GM12801 (cell line): ENCODE results near the gene EOLA1.
"Not testable (repeated sequence)": the region's sequence is repeated elsewhere in the genome, so short reads cannot be mapped to it uniquely, and the experiment has no call there.

Source experiments
- TF ChIP-seq, protein P1 (sequence below): IDR thresholded peaks from one replicate; pipeline ENCODE4 v1.5.1; 2011; ENCODE audit warnings: control low read depth; ENCODE audit not compliant: insufficient read length; ENCODE audit errors: extremely low read depth

EOLA1 gene

DNA sequence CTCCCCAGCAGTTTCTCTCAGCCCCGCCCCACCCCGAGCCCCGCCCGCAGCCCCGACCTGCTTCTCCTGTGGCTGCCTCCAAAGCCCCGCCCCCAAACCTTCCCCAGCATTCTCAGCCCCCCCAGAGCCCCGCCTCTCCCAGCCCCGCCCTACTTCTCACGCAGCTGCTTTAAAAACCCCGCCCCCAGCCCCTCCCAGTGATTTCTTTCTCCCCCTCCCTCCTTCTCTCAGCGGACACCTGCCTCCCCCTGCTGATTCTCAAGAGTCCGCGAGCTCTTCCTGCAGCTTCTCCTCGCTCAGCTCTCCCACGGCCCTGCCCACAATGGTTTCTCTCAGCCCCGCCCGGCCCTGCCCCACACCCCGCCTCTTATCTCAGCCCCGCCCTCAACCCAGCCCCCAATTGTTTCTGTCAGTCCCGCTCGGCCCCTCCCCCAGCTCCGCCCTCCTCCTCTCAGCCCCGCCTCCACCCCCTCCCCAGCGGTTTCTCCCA lies 636 bp upstream of the EOLA1 start:
- TF ChIP-seq, protein P1, sequence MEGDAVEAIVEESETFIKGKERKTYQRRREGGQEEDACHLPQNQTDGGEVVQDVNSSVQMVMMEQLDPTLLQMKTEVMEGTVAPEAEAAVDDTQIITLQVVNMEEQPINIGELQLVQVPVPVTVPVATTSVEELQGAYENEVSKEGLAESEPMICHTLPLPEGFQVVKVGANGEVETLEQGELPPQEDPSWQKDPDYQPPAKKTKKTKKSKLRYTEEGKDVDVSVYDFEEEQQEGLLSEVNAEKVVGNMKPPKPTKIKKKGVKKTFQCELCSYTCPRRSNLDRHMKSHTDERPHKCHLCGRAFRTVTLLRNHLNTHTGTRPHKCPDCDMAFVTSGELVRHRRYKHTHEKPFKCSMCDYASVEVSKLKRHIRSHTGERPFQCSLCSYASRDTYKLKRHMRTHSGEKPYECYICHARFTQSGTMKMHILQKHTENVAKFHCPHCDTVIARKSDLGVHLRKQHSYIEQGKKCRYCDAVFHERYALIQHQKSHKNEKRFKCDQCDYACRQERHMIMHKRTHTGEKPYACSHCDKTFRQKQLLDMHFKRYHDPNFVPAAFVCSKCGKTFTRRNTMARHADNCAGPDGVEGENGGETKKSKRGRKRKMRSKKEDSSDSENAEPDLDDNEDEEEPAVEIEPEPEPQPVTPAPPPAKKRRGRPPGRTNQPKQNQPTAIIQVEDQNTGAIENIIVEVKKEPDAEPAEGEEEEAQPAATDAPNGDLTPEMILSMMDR: no peak

- TF ChIP-seq, protein P1: no peak
These were observed 772 bp downstream of the EOLA1 start for GRCh38 chrX:149541521-149542047.

GRCh38 chrX:149549701-149550100 lies 8.9 kb downstream of the EOLA1 start, which contains the start of gene HSFX3:
TSS of gene HSFX3 (minus strand) at chrX:149549924. CDS start at chrX:149549852, 72 bp downstream.
- TF ChIP-seq, protein P1: not testable (repeated sequence)

- TF ChIP-seq, protein P1: no peak
These were observed 22.5 kb downstream of the EOLA1 start for GRCh38 chrX:149563359-149563758.

DNA sequence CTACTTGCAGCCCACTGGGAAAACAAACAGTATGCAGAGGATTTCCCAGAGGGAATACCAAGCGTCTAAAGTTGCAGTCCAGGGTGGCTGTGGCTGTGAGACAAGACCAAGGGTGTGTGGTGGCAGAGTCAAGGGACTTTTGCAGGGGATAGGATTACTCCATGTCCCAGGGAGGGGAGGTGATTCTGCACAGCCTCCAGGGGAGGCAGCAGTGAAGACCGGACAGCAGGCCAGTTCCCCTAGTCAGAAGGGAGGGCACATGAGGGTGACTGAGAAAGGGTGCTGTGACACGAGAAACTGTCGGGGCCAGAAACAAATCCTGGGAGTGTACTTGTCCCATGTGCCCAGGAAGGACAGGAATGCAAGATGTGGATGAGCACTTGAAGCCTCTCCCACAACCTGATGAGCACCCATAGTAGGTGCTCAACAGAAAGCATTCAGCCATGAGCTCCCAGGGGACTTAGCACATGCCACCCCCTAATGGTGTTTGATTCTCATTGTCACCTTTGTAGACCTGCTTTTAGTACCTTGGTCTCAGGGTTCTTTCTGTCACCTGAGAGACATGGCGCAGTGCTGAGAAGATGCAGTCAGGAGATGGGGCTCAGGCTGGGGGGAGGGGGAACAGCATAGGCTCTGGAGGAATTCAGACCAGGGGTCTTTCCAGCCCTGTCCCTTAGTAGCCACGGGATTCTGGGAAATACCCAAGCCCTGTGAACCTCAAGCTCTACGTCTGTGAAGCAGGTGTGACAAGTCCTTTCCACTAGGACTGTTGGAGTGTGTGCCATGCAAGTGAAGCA lies 27.0 kb downstream of the EOLA1 start:
- TF ChIP-seq, protein P1: no peak

- TF ChIP-seq, protein P1: no peak
These were observed 28.0 kb downstream of the EOLA1 start for GRCh38 chrX:149568701-149569296.

- TF ChIP-seq, protein P1: no peak
These were observed 29.0 kb downstream of the EOLA1 start for GRCh38 chrX:149569770-149570169.
